ENCODE results near the gene WFIKKN2.
"Not testable (repeated sequence)": the region's sequence is repeated elsewhere in the genome, so short reads cannot be mapped to it uniquely, and the experiment has no call there.

The WFIKKN2 gene

DNA sequence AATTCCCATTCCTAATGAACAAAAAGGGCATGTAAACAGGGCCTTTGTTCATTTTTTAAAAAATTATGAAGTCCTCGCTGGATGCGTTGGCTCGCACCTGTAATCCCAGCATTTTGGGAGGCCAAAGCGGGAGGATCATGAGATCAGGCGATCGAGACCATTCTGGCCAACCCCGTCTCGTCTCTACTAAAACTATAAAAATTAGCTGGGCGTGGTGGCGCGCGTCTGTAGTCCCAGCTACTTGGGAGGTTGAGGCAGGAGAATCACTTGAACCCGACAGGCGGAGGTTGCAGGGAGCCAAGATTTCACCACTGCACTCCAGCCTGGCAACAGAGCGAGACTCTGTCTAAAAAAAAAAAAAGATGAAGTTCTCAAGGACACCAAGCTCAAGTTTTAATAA lies 24.3 kb downstream of the WFIKKN2 start:
- H3K4me3 ChIP-seq (ENCODE audit: low read length); H3K27ac ChIP-seq (ENCODE audit: low read depth, low read length); H3K27me3 ChIP-seq (ENCODE audit: insufficient read depth, low read length); H3K9me3 ChIP-seq (ENCODE audit: insufficient read depth, low read depth, low read length); H3K9ac ChIP-seq (ENCODE audit: low read depth, low read length); H3K4me1 ChIP-seq (ENCODE audit: insufficient read depth, low read length): not testable (repeated sequence)
- 96% methylated on average over 15 of the region's 15 CpGs for WGBS
- peaks cover 25% of the 10 kb centered on the region for H3K36me3 ChIP-seq (ENCODE audit: insufficient read depth, low read length)

DNA sequence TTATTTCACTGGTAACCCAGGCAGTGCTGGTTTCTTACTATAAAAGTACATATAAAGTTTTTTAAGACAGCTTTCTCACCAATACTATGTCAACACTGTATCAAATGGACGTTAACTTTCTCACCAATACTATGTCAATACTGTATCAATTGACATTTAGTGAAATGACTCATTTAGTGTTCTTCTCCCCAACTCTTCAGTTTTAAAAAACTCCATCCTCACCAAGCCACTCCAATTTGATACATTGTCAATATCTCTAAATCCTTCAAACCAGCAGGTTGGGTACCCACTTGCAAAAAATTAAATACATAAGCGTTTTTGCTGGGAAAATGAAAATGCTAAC lies 25.9 kb downstream of the WFIKKN2 start:
- Histone ChIP-seq H3K4me1 (ENCODE audit: insufficient read depth, low read length) (0 out of 2 replicates have a peak, but pooled peaks cover 7% of the 10 kb centered on the region), H3K27ac (ENCODE audit: low read depth, low read length) (no peak overlapping the region), H3K9me3 (ENCODE audit: insufficient read depth, low read depth, low read length) (no peaks in the 10 kb centered on the region), H3K4me3 (ENCODE audit: low read length) (no peak overlapping the region), H3K27me3 (ENCODE audit: insufficient read depth, low read length) (no peaks in the 10 kb centered on the region), H3K9ac (ENCODE audit: low read depth, low read length) (no peak overlapping the region), H3K36me3 (ENCODE audit: insufficient read depth, low read length) (peaks cover 25% of the 10 kb centered on the region)
- WGBS, result 97% methylated on average over 2 of the region's 2 CpGs

DNA sequence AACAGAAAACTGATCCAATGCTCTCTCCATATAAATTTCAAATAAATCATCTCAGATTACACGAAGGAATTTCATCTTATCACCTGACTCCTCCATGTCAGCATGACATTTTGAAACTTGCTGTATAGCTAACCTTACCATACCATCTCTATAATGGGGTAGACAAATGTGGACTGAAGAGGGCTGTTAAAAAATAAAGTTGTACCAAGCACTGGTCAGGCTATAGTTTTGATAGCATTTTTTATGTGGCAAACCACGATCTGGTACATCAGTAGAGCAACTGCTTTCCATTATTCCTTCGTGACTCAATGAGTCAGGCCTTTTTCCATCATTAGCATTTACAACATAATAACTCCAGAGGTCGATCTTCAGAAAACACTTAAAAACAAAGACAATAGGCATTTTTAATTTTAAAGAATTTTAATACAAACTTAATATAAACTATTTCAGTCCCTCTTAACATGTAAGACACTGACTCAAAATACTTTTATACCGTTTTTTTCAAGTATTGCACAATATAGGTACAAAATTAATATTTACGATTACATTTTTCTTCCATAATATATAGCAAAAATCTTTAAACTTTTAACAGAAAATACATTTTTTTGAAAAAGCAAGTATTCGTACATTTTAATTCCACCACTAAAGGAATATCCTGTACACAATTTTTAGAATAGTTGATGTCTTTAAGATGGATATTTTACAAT lies 26.6 kb downstream of the WFIKKN2 start:
- no peaks in the 10 kb centered on the region for H3K9me3 ChIP-seq (ENCODE audit: insufficient read depth, low read depth, low read length)
- 90% methylated on average over 6 of the region's 7 CpGs for WGBS

DNA sequence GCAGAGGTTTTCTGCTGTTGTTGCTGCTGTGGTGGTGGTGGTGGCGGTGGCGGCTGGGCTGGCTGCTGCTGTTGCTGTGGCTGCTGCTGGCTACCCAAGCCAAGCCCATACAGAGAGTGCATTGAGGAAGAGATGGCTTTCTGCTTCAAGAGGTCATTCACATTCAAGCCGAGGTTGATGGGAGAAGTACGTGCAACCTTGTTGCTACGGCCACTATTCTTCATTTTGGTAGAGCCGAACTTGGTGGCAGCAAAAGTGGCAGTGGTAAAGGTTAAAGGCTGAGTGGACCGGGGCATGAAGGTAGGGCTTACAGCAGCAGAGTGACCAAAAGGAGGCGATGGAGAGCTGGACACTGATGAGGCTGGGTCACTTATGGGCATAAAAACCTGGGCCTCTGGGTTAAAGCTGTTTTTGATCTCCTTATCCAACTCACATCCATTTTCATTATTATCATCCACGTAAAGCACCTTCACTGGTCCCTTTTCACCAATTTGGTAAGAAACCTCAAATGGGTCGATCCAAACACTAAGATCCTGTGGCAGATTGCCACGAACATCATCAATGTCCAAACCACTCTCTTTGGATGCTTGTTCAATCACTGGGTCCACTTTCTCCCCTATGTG lies 27.9 kb downstream of the WFIKKN2 start:
- H3K27me3 ChIP-seq (ENCODE audit: insufficient read depth, low read length), result no peaks in the 10 kb centered on the region
- WGBS, result 83% methylated on average over 11 of the region's 11 CpGs
- H3K4me1 ChIP-seq (ENCODE audit: insufficient read depth, low read length), result peaks cover 11% of the 10 kb centered on the region; the same call in 1 of the 2 replicates
- H3K36me3 ChIP-seq (ENCODE audit: insufficient read depth, low read length), result peaks cover 25% of the 10 kb centered on the region
- H3K4me3 ChIP-seq (ENCODE audit: low read length), result peak overlapping the region; percentile 88; the same call in 1 of the 2 replicates
- no peak overlapping the region for H3K9ac ChIP-seq (ENCODE audit: low read depth, low read length)
- no peak overlapping the region for H3K27ac ChIP-seq (ENCODE audit: low read depth, low read length)
- no peaks in the 10 kb centered on the region for H3K9me3 ChIP-seq (ENCODE audit: insufficient read depth, low read depth, low read length)

More for the DNA sequence above, 26.6 kb downstream of the WFIKKN2 start:
- H3K27ac ChIP-seq (ENCODE audit: low read depth, low read length), result no peak overlapping the region
- no peak overlapping the region for H3K4me3 ChIP-seq (ENCODE audit: low read length)
- peaks cover 25% of the 10 kb centered on the region for H3K36me3 ChIP-seq (ENCODE audit: insufficient read depth, low read length)
- H3K4me1 ChIP-seq (ENCODE audit: insufficient read depth, low read length), result 0 out of 2 replicates have a peak, but pooled peaks cover 7% of the 10 kb centered on the region
- no peak overlapping the region for H3K9ac ChIP-seq (ENCODE audit: low read depth, low read length)
- H3K27me3 ChIP-seq (ENCODE audit: insufficient read depth, low read length), result no peaks in the 10 kb centered on the region

DNA sequence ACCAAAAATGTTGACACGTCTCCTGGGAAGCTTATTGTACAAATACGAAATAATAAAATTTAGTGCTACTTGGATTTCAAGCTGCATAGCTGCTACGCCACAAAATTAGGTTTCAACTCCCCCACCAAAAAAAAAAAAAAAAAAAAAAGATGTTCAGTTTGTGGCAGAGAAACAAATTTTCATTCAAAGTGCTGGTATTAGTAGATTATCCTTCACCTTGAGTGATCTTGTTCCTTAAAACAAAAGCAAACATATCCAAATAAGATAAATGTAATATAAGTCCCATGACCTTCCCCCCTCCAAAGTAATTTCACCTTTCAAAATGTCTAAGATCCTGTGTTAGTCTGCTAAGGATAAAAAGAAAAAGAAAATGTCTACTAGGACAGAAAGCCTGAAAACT lies 28.5 kb downstream of the WFIKKN2 start:
- peak overlapping the region; percentile 88 for H3K4me3 ChIP-seq (ENCODE audit: low read length)
- WGBS, result 100% methylated on average over 1 of the region's 3 CpGs

DNA sequence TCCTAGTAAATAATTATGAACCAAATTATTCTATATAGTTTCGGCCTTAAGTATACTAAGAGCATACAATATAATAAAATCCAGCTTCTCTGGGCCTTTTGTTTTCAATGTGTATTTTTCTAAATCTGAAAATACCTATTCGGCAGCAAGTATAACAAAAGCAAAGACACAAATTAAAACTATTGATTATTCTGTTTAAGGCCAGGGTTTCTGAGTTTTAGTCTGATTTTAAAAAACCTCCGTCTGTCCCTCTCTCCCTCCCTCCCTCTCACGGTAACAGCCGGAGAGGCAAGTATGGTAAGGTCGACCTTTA lies 29.3 kb downstream of the WFIKKN2 start:
- Histone ChIP-seq H3K9ac (ENCODE audit: low read depth, low read length) (peak overlapping the region; percentile 76), H3K36me3 (ENCODE audit: insufficient read depth, low read length) (peaks cover 25% of the 10 kb centered on the region), H3K4me3 (ENCODE audit: low read length) (peak overlapping the region; percentile 88), H3K27me3 (ENCODE audit: insufficient read depth, low read length) (no peaks in the 10 kb centered on the region), H3K9me3 (ENCODE audit: insufficient read depth, low read depth, low read length) (no peaks in the 10 kb centered on the region), H3K27ac (ENCODE audit: low read depth, low read length) (peak overlapping the region; percentile 91; the same call in 1 of the 2 replicates), H3K4me1 (ENCODE audit: insufficient read depth, low read length) (peaks cover 14% of the 10 kb centered on the region; the same call in 1 of the 2 replicates)
- WGBS, result 0% methylated on average over 3 of the region's 6 CpGs

More for the DNA sequence above, 28.5 kb downstream of the WFIKKN2 start:
- peaks cover 14% of the 10 kb centered on the region; the same call in 1 of the 2 replicates for H3K4me1 ChIP-seq (ENCODE audit: insufficient read depth, low read length)
- H3K36me3 ChIP-seq (ENCODE audit: insufficient read depth, low read length), result peaks cover 25% of the 10 kb centered on the region
- no peaks in the 10 kb centered on the region for H3K27me3 ChIP-seq (ENCODE audit: insufficient read depth, low read length)
- no peaks in the 10 kb centered on the region for H3K9me3 ChIP-seq (ENCODE audit: insufficient read depth, low read depth, low read length)
- no peak overlapping the region for H3K27ac ChIP-seq (ENCODE audit: low read depth, low read length)
- no peak overlapping the region for H3K9ac ChIP-seq (ENCODE audit: low read depth, low read length)

DNA sequence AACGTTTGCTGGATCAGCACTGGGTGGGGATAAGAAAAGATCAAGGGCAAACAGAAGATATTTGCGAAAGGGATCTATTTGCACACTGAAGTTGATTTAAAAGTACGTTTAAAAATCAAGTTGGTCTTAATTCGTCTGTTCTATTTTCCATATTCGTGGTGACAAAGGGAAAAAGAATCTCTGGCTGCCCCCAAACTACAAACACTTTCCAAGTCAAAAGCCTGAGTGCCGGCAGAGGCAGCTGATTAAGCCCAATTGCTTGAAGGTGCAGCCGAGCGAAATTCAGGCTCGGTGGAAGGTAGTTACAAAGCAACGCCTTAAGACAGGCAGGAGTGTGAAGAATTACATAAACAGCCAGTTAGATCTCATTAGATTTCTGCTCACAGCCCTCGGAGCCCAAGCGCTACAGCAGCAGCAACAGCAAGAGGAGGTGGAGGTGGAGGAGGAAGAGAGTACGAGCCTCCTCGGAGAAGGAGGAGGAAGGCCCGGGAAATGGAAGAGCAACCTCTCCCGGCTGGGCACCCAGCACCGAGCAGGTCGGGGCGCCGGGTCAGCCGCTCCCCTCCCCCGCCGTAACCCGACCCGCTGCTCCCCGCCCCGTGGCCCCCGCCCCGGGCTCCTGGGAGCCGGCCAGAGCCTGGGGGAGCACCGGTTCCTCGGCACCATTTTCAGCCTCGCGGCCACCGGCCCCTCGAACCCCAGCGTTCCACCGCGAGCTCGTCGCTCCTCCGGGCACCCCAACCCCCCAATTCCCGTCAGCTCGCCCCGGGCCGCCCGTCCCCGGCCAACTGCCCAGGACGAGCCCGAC lies 29.9 kb downstream of the WFIKKN2 start:
- H3K9me3 ChIP-seq (ENCODE audit: insufficient read depth, low read depth, low read length), result no peaks in the 10 kb centered on the region
- H3K27ac ChIP-seq (ENCODE audit: low read depth, low read length), result peak overlapping the region; percentile 91
- no peaks in the 10 kb centered on the region for H3K27me3 ChIP-seq (ENCODE audit: insufficient read depth, low read length)
- peak overlapping the region; percentile 88 for H3K4me3 ChIP-seq (ENCODE audit: low read length)
- under 1% methylated on average over 49 of the region's 50 CpGs for WGBS
- peaks cover 25% of the 10 kb centered on the region for H3K36me3 ChIP-seq (ENCODE audit: insufficient read depth, low read length)
- H3K9ac ChIP-seq (ENCODE audit: low read depth, low read length), result peak overlapping the region; percentile 76
- peaks cover 14% of the 10 kb centered on the region; the same call in 1 of the 2 replicates for H3K4me1 ChIP-seq (ENCODE audit: insufficient read depth, low read length)

DNA sequence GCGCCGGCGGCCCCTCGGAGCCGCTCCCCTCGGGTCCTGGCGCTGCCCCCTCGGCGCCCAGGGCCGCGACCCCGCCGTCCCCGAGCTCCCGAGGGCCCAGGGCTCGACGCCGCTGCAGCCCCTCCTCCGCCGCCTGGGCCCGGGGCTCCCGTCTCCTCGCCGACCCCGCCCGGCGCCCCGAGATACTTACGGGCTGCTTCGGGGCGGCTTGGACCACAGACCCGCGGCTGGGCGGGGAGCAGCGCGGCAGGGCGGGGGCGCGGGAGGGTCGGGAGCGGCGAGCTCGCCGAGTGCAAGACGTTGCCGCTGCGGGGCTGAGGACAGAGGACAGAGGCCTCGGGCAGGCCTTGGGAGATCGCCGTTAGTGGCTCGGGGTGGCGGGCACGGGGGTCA lies 30.5 kb downstream of the WFIKKN2 start:
- Histone ChIP-seq H3K9ac (ENCODE audit: low read depth, low read length) (peak overlapping the region; percentile 76), H3K27me3 (ENCODE audit: insufficient read depth, low read length) (no peaks in the 10 kb centered on the region), H3K4me1 (ENCODE audit: insufficient read depth, low read length) (peaks cover 14% of the 10 kb centered on the region; the same call in 1 of the 2 replicates), H3K27ac (ENCODE audit: low read depth, low read length) (peak overlapping the region; percentile 91), H3K36me3 (ENCODE audit: insufficient read depth, low read length) (peaks cover 25% of the 10 kb centered on the region), H3K9me3 (ENCODE audit: insufficient read depth, low read depth, low read length) (no peaks in the 10 kb centered on the region), H3K4me3 (ENCODE audit: low read length) (peak overlapping the region; percentile 88)
- under 1% methylated on average over 53 of the region's 53 CpGs for WGBS

DNA sequence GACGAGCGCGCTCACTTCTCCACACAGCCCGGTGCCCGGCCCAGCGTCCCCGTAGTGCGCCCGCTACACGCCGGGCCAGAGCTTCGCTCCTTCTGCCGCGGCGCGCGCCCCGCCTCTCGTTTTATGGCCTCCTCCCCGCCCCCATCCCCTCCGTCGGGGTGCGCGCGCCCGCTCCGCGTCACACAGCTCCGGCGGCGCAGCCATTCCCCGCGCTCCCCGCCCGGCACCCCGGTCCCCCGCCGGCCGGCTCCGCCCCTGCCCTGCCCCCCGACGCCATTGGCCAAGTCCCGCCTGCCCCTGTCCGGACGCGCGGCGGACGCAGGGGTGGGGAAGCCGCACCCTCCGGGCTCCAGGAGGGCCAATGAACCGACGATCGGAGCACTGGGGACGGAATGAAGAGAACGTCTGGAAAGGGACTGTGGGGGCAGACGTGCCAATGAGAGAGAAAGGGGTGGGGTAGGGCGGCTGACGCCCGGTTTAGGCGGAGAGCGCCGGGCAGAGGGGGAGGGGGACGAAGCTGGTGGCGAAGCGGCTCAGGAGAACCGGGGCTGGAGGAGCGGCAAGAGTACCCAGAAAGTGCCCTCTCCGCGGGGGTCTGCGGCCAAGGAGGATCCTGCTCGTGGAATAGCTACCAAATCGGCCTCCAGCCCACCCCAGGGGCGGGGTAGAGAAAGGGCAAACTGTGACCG lies 31.0 kb downstream of the WFIKKN2 start, which contains the start of gene TOB1:
TOB1 (minus strand) TSS at position 94 of the 689 bp plus-strand sequence. CDS start 2,337 bp downstream, outside the sequence.
- peak within 1 kb of the TSS; percentile 88 for H3K4me3 ChIP-seq (ENCODE audit: low read length)
- under 1% methylated on average over 75 of the region's 75 CpGs for WGBS
- H3K36me3 ChIP-seq (ENCODE audit: insufficient read depth, low read length), result peaks cover 23% of the 10 kb centered on the region
- H3K4me1 ChIP-seq (ENCODE audit: insufficient read depth, low read length), result peaks cover 14% of the 10 kb centered on the region; the same call in 1 of the 2 replicates
- H3K9ac ChIP-seq (ENCODE audit: low read depth, low read length), result peak within 1 kb of the TSS; percentile 76
- H3K27ac ChIP-seq (ENCODE audit: low read depth, low read length), result peak within 1 kb of the TSS; percentile 99
- no peaks in the 10 kb centered on the region for H3K27me3 ChIP-seq (ENCODE audit: insufficient read depth, low read length)
- H3K9me3 ChIP-seq (ENCODE audit: insufficient read depth, low read depth, low read length), result no peaks in the 10 kb centered on the region

DNA sequence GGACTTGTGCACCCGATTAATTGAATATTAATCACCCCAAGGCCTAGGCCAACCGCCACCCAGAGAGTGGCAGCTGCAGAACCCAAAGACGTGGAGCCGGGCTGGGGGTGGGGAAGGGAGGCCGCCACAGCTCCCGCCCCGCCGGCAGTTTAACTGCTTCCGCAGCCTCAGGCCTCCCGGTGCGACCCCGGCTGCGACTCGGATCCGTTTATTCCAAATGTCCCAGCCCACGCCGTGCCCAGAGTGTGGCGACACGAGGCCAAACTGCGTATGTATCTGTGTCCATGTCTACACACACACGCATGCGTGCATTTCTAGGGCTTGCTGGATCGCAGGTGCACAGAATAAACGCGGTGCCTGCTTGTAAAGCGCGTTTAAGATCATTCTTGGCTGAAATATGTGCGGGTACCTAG lies 31.6 kb downstream of the WFIKKN2 start:
- Histone ChIP-seq H3K4me3 (ENCODE audit: low read length) (peak overlapping the region; percentile 88), H3K4me1 (ENCODE audit: insufficient read depth, low read length) (peaks cover 14% of the 10 kb centered on the region; the same call in 1 of the 2 replicates), H3K27me3 (ENCODE audit: insufficient read depth, low read length) (no peaks in the 10 kb centered on the region), H3K9ac (ENCODE audit: low read depth, low read length) (peak overlapping the region; percentile 70), H3K9me3 (ENCODE audit: insufficient read depth, low read depth, low read length) (no peaks in the 10 kb centered on the region), H3K36me3 (ENCODE audit: insufficient read depth, low read length) (peaks cover 18% of the 10 kb centered on the region), H3K27ac (ENCODE audit: low read depth, low read length) (peak overlapping the region; percentile 99)
- under 1% methylated on average over 28 of the region's 28 CpGs for WGBS
